Keratinocyte (primary cell): ENCODE data around the gene RAX2. TPM values are rescaled to one million over a fixed set of nuclear protein-coding genes. Genes with fewer than 3 reads are reported as not detected.

Source experiments
- DNase-seq: peaks from one replicate; pipeline ENCODE4 v3.0.0-alpha.2; 2011; ENCODE audit warnings: low read depth, missing footprints, low spot score
- FAIRE-seq: peaks from 2 replicates; lab custom pipeline; 2011; peaks lifted over from hg19 to GRCh38; lab: Jason Lieb, UNC
- H2AFZ ChIP-seq: 2 replicates; pipeline ENCODE4 v1.6.0; 2012; ENCODE audit warnings: low read length, control low read depth, inconsistent platforms; ENCODE audit not compliant: control insufficient read depth
- H3K27ac ChIP-seq: 2 replicates; pipeline ENCODE4 v1.5.1; 2011; ENCODE audit warnings: low read length; ENCODE audit not compliant: control insufficient read depth, insufficient read depth
- H3K27me3 ChIP-seq: 3 replicates; pipeline ENCODE4 v1.6.0; 2011; ENCODE audit warnings: low read length; ENCODE audit not compliant: control insufficient read depth, insufficient read depth; ENCODE audit errors: extremely low read depth
- H3K36me3 ChIP-seq, 2 experiments: 2 replicates in 1 of 2; 3 replicates in 1 of 2; pipeline ENCODE4 v1.5.1; 2011; ENCODE audit warnings: low read length in 2 of 2, mild to moderate bottlenecking in 1 of 2; ENCODE audit not compliant: control insufficient read depth in 2 of 2, insufficient read depth in 2 of 2; ENCODE audit errors: extremely low read depth in 1 of 2
- H3K4me1 ChIP-seq: 3 replicates; pipeline ENCODE4 v1.5.1; 2011; ENCODE audit warnings: low read length; ENCODE audit not compliant: control insufficient read depth, insufficient read depth; ENCODE audit errors: extremely low read depth
- H3K4me2 ChIP-seq: 3 replicates; pipeline ENCODE4 v1.6.0; 2011; ENCODE audit warnings: low read depth, low read length; ENCODE audit not compliant: control insufficient read depth, insufficient read depth; ENCODE audit errors: extremely low read depth
- H3K4me3 ChIP-seq, 3 experiments: fragments of 200-600 bp in 1 of 3; sonication (generic) in 1 of 3; 2 replicates in 2 of 3; 3 replicates in 1 of 3; pipeline ENCODE4 v1.5.1; 2011 to 2016; ENCODE audit warnings: low read length in 3 of 3, mild to moderate bottlenecking in 3 of 3, control low read depth in 2 of 3, inconsistent platforms in 1 of 3, low read depth in 1 of 3, mixed read lengths in 1 of 3, mixed run types in 1 of 3, moderate library complexity in 1 of 3; ENCODE audit not compliant: control insufficient read depth in 2 of 3, insufficient read depth in 2 of 3; ENCODE audit errors: extremely low read depth in 1 of 3
- H3K79me2 ChIP-seq: 2 replicates; pipeline ENCODE4 v1.6.0; 2012; ENCODE audit warnings: low read length; ENCODE audit not compliant: control insufficient read depth, insufficient read depth
- H3K9ac ChIP-seq: 3 replicates; pipeline ENCODE4 v1.6.0; 2011; ENCODE audit warnings: low read length; ENCODE audit not compliant: control insufficient read depth, insufficient read depth; ENCODE audit errors: extremely low read depth
- H3K9me1 ChIP-seq: 3 replicates; pipeline ENCODE4 v1.6.0; 2011; ENCODE audit warnings: low read length; ENCODE audit not compliant: control insufficient read depth, insufficient read depth; ENCODE audit errors: extremely low read depth
- H3K9me3 ChIP-seq: 2 replicates; pipeline ENCODE4 v1.5.1; 2012; ENCODE audit warnings: low read depth, low read length; ENCODE audit not compliant: control insufficient read depth
- H4K20me1 ChIP-seq: 3 replicates; pipeline ENCODE4 v1.6.0; 2011; ENCODE audit warnings: low read length; ENCODE audit not compliant: control insufficient read depth, insufficient read depth; ENCODE audit errors: extremely low read depth
- CTCF ChIP-seq, 3 experiments: IDR thresholded peaks in 1 of 3; conservative IDR thresholded peaks in 1 of 3; optimal IDR thresholded peaks in 1 of 3; 2 replicates in 2 of 3; 3 replicates in 1 of 3; pipeline versions ENCODE3 to v1.5.1; 2011; ENCODE audit warnings: low read length in 3 of 3, mild to moderate bottlenecking in 3 of 3, moderate library complexity in 2 of 3, control low read depth in 1 of 3, inconsistent platforms in 1 of 3; ENCODE audit not compliant: insufficient read depth in 2 of 3; ENCODE audit errors: extremely low read depth in 1 of 3
- EZH2 ChIP-seq: IDR thresholded peaks from one replicate; pipeline ENCODE4 v1.6.1; 2012; ENCODE audit warnings: inconsistent platforms, mild to moderate bottlenecking, low read length, moderate library complexity
- dilution Hi-C: fragments of 300-500 bp; cut with MboI; formaldehyde crosslinking; loops from one replicate; pipeline ENCODE4 v1.7.0; 2020; ENCODE audit warnings: low sequenced_read_pairs; ENCODE audit not compliant: extremely low pct_ligation_motif_present
- polyA plus RNA-seq, 5 experiments: library from polyadenylated mRNA; depleted of rRNA in 3 of 5; stranded (reverse) in 3 of 5; stranded (forward) in 1 of 5; unstranded in 1 of 5; fragments of >200 nt; gene quantifications; 1 replicate in 1 of 5; 2 replicates in 3 of 5; 3 replicates in 1 of 5; pipeline versions ENCODE4 v1.2.1 to v1.2.3, GENCODE V29; 2011 to 2012; ENCODE audit warnings: missing spikeins in 2 of 5, low read depth in 1 of 5, low replicate concordance in 1 of 5

RAX2 gene
- polyA plus RNA-seq, 1 donor (not counting 4 experiments of a cell fraction or from before 2014, with no cell fraction given), result not detected

- TF ChIP-seq CTCF (optimal IDR thresholded peaks at IDR 0.05 in 1 of 3, IDR thresholded peaks at IDR 0.05 in 1 of 3, conservative IDR thresholded peaks at IDR 0.05 in 1 of 3; ENCODE audit: extremely low read depth in 1 of 3, insufficient read depth in 2 of 3, low read length in 3 of 3) (no peak), EZH2 (no peak)
- no peak overlapping the region for H3K9ac ChIP-seq
- H3K9me3 ChIP-seq, result no peaks in the 10 kb centered on the region
Measured at GRCh38 chr19:3751236-3751635, 20.8 kb downstream of the RAX2 start.

DNA sequence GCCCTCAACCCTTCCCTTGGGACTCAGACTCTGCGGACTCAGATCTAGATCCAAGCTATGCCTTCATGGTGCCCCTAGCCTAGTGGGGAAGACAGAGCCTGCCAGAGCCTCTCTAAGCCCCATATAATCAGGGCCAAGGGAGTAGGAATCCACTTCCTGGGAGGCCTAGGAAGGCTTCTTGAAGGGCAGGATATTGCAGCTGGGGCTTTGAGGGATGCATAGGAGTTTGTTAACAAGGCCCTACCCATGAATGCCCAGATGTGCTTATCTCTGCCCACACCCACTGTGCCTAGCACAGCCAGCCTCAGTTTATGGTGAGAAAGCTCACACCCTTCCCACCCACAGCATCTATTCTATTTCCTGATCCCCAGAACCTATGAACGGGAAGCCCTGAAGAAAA is 21.8 kb downstream of the RAX2 start:
- no peak overlapping the region for H3K4me3 ChIP-seq
- H3K27me3 ChIP-seq, result no peaks in the 10 kb centered on the region
- H2AFZ ChIP-seq, result no peak overlapping the region
- H3K36me3 ChIP-seq, result peaks cover 3 to 10% of the 10 kb centered on the region in 2 experiments
- H3K27ac ChIP-seq, result no peak overlapping the region
- no peaks in the 10 kb centered on the region for H3K4me1 ChIP-seq
- DNase-seq (no peak), FAIRE-seq (no peak)
- H3K9me1 ChIP-seq, result no peaks in the 10 kb centered on the region
- no peaks in the 10 kb centered on the region for H3K79me2 ChIP-seq
- TF ChIP-seq CTCF (optimal IDR thresholded peaks at IDR 0.05 in 1 of 3, IDR thresholded peaks at IDR 0.05 in 1 of 3, conservative IDR thresholded peaks at IDR 0.05 in 1 of 3; ENCODE audit: extremely low read depth in 1 of 3, insufficient read depth in 2 of 3, low read length in 3 of 3) (no peak), EZH2 (no peak)
- H3K9me3 ChIP-seq, result no peaks in the 10 kb centered on the region
- H4K20me1 ChIP-seq, result no peaks in the 10 kb centered on the region
- H3K4me2 ChIP-seq, result no peak overlapping the region
- dilution Hi-C loops, result no loop called here
- no peak overlapping the region for H3K9ac ChIP-seq

More at GRCh38 chr19:3751236-3751635, 20.8 kb downstream of the RAX2 start:
- no peaks in the 10 kb centered on the region for H4K20me1 ChIP-seq
- no peaks in the 10 kb centered on the region for H3K27me3 ChIP-seq
- H3K79me2 ChIP-seq, result no peaks in the 10 kb centered on the region
- no peak overlapping the region for H3K4me3 ChIP-seq
- no peak overlapping the region for H2AFZ ChIP-seq
- H3K36me3 ChIP-seq, result peaks cover 3 to 10% of the 10 kb centered on the region in 2 experiments
- H3K4me1 ChIP-seq, result no peaks in the 10 kb centered on the region
- no peak for DNase-seq
- dilution Hi-C loops, result no loop called here
- no peak overlapping the region for H3K27ac ChIP-seq
- no peaks in the 10 kb centered on the region for H3K9me1 ChIP-seq
- H3K4me2 ChIP-seq, result no peak overlapping the region
- no peak for FAIRE-seq
